GM21825 (cell line): ENCODE measurements around the gene CELF1.
A peak's percentile ranks its signal among the peaks of the same experiment; 100 is the strongest.

ENCODE experiments used
- ATAC-seq: cut with Tn5 transposase; IDR thresholded peaks from one replicate; pipeline ENCODE4 v1.9.1; 2021; ENCODE audit warnings: mild to moderate bottlenecking, moderate library complexity; ENCODE audit not compliant: unreplicated experiment

The CELF1 gene

DNA sequence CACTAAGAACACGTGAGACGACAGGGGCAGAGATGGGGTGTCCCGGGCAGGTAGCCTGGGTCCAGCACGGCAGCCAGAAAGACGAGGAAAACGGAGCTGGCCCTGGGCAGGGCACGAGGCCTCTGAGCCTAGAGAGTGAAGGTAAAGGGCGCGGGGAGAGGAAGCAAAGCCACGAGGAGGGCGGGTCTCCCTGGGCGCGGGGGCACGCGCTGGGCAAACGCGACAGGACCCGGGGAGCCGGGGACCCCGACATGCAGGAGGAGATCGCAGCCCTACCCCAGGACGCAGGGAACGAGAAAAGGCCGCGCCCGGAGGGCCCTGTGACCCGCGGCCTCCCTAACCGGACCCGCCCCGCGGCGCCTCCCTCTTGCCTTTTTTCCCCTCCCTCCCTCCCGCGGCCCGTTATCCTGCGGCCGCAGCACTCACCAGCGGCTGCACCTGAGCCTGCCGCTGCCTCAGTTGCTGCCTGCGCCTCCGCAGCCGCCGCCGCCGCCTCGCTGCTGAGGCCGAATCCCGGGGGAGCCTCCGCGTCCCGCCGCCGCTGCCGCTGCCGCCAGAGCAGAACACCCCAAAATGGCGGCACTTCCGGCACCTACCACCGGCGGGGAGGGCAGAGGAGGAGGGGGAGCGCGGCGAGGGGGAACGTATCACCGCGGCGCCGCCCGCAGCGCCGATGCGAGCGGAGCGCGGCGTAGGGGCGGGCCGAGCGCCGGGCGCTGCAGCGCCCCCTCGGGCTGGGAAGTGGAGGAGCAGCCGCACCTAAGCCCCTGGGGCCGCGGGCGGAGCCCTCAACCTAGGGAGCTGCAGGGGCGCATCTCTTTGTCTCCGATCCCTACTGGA lies at the start of gene CELF1:
TSS of gene CELF1 (minus strand) at position 567 of the 840 bp plus-strand sequence. CDS start 53,609 bp downstream, outside the sequence.
- peak; percentile 92 for ATAC-seq

DNA sequence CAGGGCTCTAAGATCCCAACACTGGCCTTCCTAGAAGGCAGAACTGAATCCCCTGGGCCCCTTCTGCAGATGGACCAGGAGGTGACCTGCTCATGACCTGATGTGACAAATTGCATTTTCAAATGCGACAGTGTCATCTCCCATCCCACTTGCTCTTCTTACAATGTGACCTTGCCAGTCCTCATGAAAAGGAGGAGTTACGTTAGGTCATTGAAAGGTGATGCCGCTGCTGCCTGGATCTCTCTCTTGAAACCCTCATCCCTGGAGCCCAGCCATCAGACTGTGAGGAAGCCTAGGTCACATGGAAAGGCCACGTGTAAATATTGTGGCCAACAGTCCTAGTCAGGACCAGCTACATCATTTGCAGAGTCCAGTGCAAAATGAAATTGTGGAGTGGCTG lies 47.0 kb upstream of the CELF1 start:
- no peak for ATAC-seq

DNA sequence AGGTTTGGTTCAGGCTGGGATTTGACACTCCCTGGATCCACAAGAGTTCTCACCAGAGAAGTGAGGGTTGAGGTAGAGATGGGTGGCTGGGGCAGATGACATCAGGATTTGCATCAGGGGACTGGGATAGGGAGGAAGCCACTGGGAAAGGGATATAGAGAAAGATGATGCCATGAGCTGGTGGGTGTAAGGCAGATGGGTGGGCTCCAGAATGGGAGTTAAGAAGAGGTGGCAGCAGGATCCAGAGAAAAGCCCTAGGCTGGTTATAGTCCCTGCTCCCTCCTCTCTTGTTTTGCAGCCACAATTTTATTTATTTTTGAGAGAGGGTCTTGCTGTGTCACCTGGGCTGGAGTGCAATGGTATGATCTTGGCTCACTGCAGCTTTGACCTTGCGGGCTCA lies 43.0 kb upstream of the CELF1 start:
- ATAC-seq: no peak

DNA sequence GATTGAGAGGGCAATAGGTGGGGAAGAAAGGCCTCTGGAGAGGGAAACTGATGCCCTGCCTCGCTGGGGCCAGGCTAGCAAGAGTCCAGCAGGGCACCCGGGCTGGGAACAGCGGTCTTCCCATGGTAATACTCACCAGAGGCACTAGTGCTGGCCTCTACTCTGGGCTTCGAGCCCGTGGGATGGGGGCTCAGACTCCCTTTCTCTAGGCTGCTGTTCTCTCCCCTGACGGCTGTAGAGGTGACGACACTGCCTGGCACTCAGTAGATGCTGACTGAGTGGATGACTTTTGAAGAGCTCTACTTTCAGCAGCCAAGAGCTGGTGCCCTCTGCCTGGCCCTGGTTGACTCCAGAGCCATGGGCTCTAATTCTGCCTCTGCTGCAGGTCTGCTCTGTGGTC lies 42.1 kb upstream of the CELF1 start:
- ATAC-seq: no peak

DNA sequence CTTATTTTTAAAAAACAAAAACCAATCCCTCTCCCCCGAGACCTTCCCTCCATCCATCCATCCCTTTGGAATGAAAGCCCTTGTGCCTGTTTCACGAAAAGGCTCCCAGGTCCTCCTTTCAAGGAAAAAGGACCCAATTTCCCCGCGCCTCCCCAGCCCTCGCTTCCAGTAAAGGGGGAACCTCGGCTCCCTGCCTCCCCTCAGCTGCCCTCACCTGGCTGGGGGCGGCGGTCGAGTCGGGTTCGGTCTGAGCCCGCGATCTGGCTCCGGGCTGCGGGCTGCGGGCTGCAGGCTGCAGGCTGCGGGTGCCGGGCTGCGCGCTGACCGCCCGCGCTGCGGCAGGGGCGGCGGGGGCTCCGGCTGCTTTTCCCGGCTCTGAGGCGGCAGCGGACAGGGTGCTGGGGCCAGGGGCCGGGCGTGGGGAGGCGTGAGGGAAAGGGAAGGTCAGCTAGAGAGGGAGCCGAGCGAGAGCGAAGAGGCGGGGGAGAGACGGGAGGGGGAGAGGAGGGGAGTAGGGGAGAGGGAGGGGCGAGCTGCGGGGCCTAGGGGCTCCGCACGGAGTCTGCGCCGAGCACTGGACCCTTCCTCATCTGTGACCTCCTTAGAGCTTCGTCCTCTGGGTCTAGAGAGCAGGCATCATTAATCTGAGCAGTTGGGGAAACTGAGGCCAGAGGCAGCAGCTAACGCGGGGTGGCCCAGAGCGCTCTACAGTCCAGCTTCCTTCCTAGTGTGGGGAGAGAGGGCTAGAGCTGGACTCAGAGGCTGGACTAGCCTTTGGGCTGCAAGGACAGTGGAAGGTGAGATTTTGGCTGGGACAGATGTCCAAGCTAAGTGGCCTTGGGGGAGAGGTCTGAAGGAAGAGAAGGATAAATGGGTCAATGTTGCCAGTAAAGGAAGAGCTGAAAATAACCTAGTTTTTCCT lies 41.3 kb upstream of the CELF1 start, which contains the start of gene C1QTNF4:
TSS of gene C1QTNF4 (minus strand) at position 478 of the 922 bp plus-strand sequence. CDS start 3,601 bp downstream, outside the sequence.
- no peak for ATAC-seq

DNA sequence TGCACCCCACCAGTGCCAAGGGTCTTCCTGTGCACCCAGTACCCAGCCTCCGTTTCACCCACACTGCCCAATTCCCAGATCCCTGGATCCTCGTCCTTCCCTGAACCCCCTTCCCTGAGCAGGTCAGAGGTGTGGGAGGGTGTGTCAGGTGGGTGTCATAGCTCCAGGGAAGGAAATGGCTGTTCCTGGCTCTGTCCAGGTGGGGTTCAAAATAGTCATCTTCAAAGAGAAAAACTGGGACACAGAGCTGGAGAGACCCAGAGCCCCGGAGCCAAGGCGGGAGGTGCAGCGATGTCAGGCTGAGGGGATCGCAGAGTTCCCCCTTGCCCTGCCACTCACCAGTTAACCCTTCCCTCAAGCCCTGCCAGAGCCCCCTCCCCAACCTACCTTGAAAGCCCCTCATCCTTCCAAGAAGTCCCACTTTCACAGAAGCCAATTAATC lies 40.6 kb upstream of the CELF1 start:
- ATAC-seq: no peak

DNA sequence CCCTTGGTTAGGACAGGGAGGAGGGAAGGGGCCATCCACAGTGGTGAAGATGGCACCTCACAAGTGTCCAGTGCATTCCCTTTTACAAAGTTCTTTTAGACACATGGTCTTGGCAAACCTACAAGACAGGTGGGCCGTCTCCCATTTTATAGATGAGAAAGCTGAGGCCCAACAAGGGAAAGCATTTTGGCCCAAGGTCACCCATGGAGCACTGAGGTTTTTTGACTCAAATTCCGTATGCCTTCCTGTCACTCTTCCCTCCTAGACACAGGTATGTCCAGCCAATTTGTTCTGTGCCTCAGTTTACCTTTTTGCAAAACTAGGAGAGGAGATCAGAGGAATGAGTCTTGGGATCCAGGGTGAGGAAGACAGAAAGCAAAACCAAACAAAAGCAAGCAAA lies 40.0 kb upstream of the CELF1 start:
- ATAC-seq: no peak

DNA sequence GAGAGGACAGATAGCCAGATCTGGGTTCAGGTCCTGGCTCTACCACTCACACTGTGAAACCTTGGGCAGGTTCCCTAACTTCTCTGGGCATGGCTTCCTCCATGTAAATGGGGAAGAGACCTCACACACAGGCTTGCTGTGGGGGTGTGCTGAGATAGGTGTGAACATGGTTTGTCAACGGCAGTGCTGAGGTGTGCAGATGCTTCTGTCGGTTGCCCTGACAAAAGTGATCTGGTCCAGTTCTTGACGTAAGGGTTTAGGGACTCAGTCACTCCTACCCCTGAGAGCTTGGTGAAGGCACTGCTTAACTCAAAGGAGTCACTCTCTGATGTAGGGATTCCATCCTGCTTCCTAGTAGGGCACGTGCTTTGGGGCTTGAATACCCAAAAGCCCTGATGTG lies 39.3 kb upstream of the CELF1 start:
- no peak for ATAC-seq

DNA sequence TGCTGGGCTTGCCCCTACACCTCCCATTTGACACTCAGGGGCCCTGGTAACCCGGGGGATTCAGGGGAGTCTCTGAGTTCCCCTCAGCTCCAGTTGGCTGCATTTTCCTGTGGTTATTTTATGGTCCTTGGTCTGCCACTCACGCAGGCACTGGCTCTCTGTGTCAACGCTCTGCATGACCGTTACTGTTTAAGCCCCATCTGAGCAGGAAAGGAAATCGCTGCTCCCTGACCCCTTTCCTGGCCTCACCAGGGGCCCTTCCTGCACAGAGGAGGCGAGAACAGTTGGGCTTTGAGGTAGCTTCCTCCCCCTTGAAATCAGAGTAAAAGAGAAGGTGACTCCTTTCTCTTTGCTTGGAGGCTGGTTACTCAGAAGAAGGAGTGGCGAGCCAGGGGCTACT lies 38.8 kb upstream of the CELF1 start:
- no peak for ATAC-seq

DNA sequence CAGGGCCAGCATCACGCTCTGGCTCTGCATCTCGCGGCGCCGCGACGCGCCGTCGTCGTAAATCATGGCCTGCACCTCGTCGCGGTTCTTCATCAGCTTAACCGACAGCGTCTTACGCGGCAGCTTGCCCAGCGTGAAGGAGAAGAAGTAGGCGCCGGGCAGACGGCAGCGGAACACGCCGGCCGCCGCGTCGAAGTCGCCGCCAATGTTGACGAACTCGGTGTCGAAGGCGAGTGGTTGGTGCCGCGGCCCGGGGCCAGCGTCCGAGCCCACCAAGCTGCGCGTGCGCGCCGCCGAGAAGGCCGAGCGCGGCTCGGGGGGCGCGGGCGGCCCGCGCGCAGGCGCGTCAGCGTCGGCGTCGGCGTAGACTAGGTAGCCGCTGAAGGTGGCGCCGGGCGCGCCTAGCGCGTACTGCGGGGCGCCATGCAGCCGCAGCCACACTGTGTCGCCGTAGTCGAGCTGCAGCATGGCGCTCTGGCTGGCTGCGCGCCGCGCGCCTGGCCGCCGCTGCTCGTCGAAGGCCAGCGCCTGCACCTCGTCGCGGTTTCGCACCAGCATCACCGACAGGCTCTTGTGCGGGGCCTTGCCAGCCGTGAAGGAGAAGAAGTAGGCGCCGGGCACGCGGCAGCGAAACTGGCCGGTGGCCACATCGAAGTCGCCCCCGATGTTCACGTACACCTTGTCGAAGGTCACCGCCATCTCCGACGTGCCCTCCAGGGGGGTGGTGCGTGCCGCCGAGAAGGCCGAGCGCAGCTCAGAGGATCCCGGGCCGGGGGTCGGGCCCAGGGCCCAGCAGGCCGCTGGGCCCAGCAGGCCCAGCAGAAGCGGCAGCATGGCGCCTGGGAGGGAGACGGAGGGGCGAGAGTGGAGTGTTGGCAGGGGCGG lies 37.3 kb upstream of the CELF1 start:
- no peak for ATAC-seq

DNA sequence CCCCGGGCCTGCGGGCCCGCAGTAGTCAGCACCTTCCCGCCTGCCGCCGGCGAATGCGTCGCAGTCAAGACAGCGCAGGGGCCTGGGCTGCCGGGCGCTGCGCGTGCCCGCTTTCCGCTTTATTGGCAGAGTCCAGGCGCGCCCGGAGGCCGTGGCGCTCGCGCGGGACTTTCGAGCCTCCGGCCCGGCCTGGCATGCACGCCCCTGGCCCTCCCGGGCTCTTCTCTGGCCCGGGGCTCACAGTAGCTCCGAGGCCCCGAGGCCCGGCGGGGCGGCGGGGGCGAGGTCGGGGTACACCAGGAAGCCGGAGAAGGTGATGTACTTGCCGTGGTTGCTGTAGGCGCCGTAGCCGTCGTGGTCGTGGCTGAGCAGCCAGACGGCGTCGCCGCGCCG lies 36.6 kb upstream of the CELF1 start:
- no peak for ATAC-seq

DNA sequence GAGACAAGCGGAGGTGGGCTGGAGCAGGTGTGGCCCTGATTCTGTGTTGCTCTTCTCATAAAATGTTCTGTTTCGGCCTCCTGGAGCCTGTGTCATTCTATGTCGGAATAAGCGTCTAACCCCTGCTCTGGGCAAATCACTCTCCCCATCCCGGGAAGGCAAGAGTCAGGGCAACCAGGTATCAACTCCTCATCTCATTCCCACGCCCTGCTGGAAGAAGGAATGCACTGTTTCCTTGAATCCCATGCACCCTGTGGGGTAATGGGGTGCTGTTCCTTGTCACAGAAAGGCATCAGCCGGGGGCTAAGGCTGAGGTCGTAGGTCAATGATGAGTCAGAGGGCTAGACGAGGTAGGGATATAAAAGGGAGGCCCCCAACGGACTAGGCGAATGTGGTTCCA lies 36.2 kb upstream of the CELF1 start:
- ATAC-seq: no peak

DNA sequence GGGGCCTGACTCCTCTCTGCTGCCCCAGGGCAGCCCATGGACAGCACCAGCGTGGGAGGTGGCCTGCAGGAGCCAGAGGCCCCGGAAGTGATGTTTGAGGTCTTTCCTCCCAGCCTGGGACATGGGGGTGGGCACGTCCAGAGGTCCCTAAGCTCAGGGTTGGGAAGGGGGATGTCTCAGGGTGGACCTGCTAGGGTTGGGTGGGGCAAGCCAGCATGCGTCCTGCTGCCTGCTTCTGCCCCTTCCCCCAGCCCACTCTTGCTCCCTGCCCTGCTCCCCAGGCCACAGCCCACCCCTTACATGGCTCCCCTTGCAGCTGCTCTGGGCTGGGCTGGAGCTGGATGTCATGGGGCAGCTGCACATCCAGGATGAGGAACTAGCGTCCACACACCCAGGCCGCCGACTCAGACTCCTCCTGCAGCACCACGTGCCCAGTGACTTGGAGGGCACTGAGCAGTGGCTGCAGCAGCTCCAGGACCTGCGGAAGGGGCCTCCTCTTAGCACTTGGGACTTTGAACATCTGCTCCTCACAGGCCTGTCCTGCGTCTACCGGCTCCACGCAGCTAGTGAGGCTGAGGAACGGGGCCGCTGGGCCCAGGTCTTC lies 34.9 kb upstream of the CELF1 start:
- ATAC-seq: no peak

DNA sequence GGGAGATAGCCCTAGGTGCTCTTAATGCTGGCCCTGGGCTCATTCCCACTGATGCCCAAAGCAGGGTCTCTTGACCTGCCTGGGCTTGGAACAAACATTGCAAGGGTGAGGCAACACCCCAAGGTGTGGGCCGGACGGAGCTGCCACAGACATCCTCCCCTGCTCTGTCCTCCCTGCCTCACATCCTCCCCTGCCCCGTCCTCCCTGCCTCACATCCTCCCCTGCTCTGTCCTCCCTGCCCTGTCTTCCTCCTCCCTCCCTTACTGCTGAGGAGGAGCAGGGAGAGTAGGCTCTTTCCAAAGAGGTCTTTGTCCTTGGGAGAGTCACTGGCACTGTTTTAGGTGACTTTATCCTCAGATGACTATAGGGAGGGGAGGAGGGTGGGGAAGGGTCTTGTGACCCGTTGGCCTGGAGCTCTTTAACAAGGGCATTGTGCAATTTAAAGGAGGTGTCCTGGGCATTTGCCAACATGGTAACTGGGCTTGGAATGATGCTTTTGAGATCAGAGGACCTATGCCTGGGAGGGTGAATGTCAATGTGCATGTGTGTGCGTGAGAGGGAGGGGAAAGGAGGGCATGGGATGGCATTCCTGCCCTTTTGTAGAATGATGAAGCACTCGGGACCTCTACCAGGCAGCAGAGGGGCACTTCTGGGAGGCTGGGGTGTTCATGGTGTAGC lies 34.2 kb upstream of the CELF1 start:
- ATAC-seq: no peak

DNA sequence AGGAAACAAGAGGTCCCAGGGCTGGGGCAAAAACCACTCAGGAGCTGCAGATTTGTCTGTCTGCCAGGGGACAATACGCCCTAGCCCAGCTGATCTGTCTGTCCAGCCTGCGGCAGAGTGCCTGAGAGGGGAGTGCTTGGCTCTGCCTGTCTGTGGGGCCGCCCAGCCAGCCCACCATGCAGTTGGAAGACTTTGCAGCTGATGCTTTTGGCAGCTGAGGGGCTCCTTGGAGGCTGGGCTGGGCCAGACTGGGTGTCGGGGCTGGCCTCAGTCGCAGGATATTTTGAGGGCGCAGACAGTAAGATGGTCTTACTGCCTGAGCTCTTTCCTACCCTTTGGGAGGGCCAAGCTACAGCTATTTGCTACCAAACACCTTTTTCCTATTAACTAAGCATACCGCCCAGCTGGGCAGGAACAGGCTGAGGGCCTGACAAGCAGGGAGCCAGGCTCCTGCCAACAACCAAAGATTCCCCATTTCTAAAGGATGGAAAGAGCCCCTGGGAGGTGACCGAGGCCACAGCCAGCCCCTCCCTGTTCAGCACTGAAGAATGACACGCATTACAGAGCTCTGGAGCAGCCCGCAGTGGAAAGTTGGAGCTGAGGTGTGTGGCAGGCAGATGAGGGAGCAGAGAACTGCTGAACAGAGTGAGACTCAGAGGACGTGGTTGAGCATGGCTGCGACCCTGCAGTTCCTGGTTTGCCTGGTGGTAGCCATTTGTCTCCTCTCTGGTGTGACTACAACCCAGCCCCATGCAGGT lies 33.3 kb upstream of the CELF1 start, which contains the start of gene FAM180B:
TSS of gene FAM180B (plus strand) at position 581 of the 758 bp plus-strand sequence. CDS start at position 672, 91 bp downstream.
- no peak for ATAC-seq

DNA sequence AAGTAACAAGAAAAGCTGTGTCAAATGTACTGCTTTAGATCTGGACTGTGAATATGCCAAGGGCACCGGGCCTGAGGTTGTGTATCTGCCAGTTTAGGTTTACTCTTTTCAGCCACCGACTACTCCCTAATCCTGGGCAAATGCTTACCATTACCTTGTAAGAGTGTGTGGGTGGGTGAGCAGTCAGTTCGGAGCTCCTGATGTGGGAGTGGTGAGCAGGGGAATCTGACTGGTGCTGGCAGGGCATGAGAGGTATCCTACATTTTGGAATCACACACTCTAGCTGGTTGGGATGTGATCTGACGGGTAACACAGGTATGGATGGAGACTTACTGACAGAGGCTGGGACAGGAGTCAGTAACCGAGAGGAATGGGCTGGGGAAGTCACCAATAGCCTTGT lies 30.9 kb upstream of the CELF1 start:
- ATAC-seq: no peak

DNA sequence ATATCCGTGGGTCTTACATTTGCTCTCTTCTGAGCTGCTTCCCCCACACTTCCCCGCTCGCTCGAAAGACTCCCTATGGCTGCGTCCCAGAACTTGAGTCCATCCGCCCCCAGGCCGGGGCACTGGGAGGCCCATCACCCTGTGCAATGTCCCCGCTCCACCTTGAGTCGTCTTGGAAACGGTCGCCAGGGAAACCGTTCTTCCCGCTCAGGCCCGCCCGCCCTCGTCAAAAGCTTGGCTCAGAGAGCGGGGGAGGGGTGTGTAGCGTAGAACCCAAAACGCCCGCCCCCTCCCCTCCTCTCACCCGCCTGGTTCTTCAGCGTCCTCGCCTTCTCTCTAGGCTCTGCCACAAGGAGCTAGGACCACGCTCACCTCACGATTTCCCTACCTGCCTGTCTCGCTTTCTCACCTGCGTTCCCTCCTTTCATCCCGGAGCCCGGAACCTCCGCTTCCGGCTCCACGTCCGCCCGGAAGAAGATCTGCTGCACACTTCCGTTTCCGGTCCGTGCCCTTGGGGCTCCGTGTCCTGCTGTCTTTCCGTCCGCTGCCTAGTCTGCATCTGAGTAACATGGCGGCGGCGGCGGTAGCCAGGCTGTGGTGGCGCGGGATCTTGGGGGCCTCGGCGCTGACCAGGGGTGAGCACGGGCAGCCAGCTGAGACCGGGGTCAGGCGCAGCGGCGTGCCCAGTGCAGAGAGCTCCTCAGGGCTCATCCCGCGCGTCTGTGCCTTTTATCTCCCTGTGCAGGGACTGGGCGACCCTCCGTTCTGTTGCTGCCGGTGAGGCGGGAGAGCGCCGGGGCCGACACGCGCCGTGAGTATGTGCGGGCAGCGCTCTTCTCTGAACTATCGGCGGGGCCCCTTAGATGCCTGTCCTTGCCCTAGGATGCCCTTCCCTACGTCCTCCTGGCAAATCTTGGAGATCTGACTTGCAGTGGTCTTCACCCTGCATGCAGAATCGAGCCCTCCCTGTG lies 25.9 kb upstream of the CELF1 start, which contains the start of the genes KBTBD4 and NDUFS3:
TSS of gene KBTBD4 (minus strand) at position 447 of the 971 bp plus-strand sequence. CDS start at position 428, 19 bp downstream.
TSS of gene NDUFS3 (plus strand) at position 551 of the 971 bp plus-strand sequence. CDS start at position 569, 18 bp downstream.
- ATAC-seq: peak; percentile 90
